ENCODE measurements around the gene NCOA4.
A peak's percentile ranks its signal among the peaks of the same experiment; 100 is the strongest.

The NCOA4 gene

GRCh38 chr10:46016190-46016589 is 14.2 kb downstream of the NCOA4 start:
- POLR2A ChIA-PET (ENCODE audit: low non-redundant PET): no interaction called here
- CTCF ChIA-PET: no interaction called here
- DNase-seq (ENCODE audit: low spot score): no peak
- no peak overlapping the region for H3K27ac ChIP-seq
- no peak for TF ChIP-seq CTCF (conservative IDR thresholded peaks at IDR 0.05; ENCODE audit: low read depth)

- CTCF ChIA-PET: no interaction called here
- POLR2A ChIA-PET (ENCODE audit: low non-redundant PET): no interaction called here
- TF ChIP-seq CTCF (conservative IDR thresholded peaks at IDR 0.05; ENCODE audit: low read depth): no peak
- no peak for DNase-seq (ENCODE audit: low spot score)
- no peak overlapping the region for H3K27ac ChIP-seq
Measured at GRCh38 chr10:46014683-46015405, 15.6 kb downstream of the NCOA4 start.

GRCh38 chr10:46014206-46014605 is 16.2 kb downstream of the NCOA4 start:
- no peak for DNase-seq (ENCODE audit: low spot score)
- no peak for TF ChIP-seq CTCF (conservative IDR thresholded peaks at IDR 0.05; ENCODE audit: low read depth)
- POLR2A ChIA-PET (ENCODE audit: low non-redundant PET): no interaction called here
- CTCF ChIA-PET: no interaction called here
- no peak overlapping the region for H3K27ac ChIP-seq

- no peak overlapping the region for H3K27ac ChIP-seq
- DNase-seq (ENCODE audit: low spot score): no peak
- no peak for TF ChIP-seq CTCF (conservative IDR thresholded peaks at IDR 0.05; ENCODE audit: low read depth)
- ChIA-PET CTCF (interaction anchor here (0.6 kb wide), 1 partner anchor 11 kb away, joined by 3 read pairs; no protein-coding TSS in a partner anchor), POLR2A (ENCODE audit: low non-redundant PET) (no interaction called here)
Measured at GRCh38 chr10:46012746-46013145, 17.7 kb downstream of the NCOA4 start.

- CTCF ChIA-PET: no interaction called here
- no peak for TF ChIP-seq CTCF (conservative IDR thresholded peaks at IDR 0.05; ENCODE audit: low read depth)
- DNase-seq (ENCODE audit: low spot score): peak; percentile 25
- H3K27ac ChIP-seq: no peak overlapping the region
- POLR2A ChIA-PET (ENCODE audit: low non-redundant PET): no interaction called here
Measured at GRCh38 chr10:46006219-46006618, 24.2 kb downstream of the NCOA4 start.

- TF ChIP-seq CTCF (conservative IDR thresholded peaks at IDR 0.05; ENCODE audit: low read depth): no peak
- no peak overlapping the region for H3K27ac ChIP-seq
- POLR2A ChIA-PET (ENCODE audit: low non-redundant PET): no interaction called here
- no peak for DNase-seq (ENCODE audit: low spot score)
- CTCF ChIA-PET: no interaction called here
Measured at GRCh38 chr10:46005383-46005782, 25.0 kb downstream of the NCOA4 start.
